Stimulated activated CD4-positive, alpha-beta T cell treated with anti-CD3 and anti-CD28 coated beads, Interleukin-1b, Interleukin-23, amount 100 ng/mL, for 1 hour (primary cell): Measurements from ENCODE around the gene PTTG1IP.
A peak's percentile ranks its signal among the peaks of the same experiment; 100 is the strongest.

ENCODE experiments used
- DNase-seq, 2 donors: peaks; one replicate each; pipeline ENCODE4 v3.0.0-alpha.2; 2020; ENCODE audit warnings: low read depth in 2 of 2

The PTTG1IP gene

DNA sequence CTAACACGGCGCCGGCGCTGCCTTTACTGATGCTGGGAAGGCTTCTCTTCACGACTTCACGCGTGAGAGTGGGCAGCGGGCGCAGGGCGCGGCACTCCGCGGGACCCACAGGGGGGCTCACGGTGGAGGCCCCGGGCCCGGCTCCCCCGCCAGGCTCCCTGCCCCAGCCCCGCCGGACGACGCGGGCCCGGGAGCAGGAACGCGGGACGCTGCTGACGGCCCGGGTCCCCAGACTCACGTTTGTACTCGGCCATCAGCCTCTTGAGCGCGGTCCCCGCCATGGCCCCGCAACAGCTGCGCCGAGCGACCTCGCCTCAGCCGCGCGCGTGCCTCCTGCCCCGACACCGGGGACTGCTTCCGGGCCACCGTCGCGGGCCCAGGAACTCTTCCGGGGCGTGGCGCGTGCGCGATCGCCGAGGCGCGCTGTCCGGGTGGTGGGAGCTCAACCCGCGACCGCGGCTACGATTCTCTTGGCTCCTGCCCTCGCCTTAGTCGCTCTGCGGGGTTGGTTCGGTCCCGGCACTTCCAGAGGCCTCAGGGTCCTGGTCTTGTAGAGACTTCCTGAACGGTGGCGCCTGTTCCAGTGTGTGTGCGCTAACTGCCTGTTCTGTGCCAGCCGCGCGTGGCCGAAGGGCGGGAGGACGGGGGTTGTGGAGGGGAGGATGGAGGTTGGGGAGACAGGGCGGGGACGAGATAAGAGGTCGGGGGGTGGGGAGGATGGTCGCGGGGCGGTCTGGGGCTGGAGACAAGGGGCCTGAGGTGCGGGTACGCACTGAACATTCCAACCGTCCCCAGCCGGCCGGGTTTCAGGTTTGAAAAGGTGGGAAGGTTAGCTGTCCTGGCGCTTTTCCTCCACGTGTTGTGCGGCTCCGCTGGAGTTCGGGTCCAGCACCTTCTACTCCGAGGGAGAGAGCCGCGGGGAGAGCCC is 71.8 kb downstream of the PTTG1IP start, which contains the start of gene UBE2G2:
Gene UBE2G2, minus strand, starts transcription at position 353 of the 928 bp plus-strand sequence. Its CDS starts 72 bp downstream, at position 281.
- peak; percentile 58 to 75 for DNase-seq

DNA sequence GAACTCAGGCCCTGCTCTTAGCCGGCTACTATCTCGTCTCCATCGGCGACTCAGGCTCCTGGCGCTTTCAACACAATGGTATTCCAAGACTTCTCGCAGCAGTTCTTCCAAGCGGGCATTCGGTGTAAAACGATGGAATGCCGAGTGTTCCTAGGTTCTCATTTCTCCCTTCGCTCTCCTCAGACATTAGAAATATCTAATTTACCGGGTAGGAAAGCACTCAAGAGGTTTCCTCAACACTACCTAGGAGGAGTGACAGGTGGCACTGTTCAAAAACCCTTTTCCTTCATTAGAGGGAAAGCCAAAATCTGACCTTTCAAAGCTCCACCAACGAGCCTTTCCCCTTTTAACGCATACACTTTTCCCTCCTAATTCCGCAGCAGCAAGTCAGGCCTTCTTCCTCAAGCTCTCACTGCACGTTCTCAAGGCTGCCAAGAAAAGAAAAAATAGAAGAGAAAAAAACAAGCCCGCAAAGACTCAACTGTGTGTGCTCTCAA is 72.5 kb downstream of the PTTG1IP start:
- DNase-seq: no peak

DNA sequence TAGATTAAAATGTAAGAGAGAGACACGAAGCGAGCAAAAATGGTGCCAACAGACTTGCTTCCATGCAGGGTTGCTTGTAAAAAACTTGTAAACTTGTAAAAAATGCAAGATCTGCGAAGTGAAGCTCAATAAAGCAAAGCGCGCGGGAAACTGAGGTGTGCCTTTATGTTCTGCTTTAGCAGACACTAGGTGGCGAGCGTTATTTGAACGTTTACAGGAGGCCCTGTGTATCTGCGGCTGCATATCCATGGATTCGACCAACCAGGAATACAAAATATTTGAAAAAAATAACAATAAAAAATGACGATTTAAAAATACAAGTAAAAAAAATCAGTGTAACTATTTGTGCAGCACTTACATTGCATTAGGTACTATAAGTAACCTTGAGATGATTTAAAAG is 73.4 kb downstream of the PTTG1IP start:
- no peak for DNase-seq

GRCh38 chr21:44799646-44800045 is 73.8 kb downstream of the PTTG1IP start:
- no peak for DNase-seq
